WI38 (cell line): Measurements from ENCODE around the gene INPP1.
"Not testable (repeated sequence)": the region's sequence is repeated elsewhere in the genome, so short reads cannot be mapped to it uniquely, and the experiment has no call there.

Source experiments
- H3K4me3 ChIP-seq: 2 replicates; pipeline ENCODE4 v1.5.1; 2011; ENCODE audit warnings: low read depth, mild to moderate bottlenecking, control low read depth, low read length
- TF ChIP-seq, protein P1 (sequence below): IDR thresholded peaks from 2 replicates; pipeline ENCODE4 v1.5.1; 2012; ENCODE audit warnings: low read depth, mild to moderate bottlenecking, control low read depth, low read length

Gene INPP1

GRCh38 chr2:190343536-190344275 is at the start of gene INPP1:
Gene INPP1, plus strand, starts transcription at chr2:190343589. Its CDS starts 16,514 bp downstream, at chr2:190360103.
- peak within 1 kb of the TSS; percentile 77 for H3K4me3 ChIP-seq
- TF ChIP-seq, protein P1, sequence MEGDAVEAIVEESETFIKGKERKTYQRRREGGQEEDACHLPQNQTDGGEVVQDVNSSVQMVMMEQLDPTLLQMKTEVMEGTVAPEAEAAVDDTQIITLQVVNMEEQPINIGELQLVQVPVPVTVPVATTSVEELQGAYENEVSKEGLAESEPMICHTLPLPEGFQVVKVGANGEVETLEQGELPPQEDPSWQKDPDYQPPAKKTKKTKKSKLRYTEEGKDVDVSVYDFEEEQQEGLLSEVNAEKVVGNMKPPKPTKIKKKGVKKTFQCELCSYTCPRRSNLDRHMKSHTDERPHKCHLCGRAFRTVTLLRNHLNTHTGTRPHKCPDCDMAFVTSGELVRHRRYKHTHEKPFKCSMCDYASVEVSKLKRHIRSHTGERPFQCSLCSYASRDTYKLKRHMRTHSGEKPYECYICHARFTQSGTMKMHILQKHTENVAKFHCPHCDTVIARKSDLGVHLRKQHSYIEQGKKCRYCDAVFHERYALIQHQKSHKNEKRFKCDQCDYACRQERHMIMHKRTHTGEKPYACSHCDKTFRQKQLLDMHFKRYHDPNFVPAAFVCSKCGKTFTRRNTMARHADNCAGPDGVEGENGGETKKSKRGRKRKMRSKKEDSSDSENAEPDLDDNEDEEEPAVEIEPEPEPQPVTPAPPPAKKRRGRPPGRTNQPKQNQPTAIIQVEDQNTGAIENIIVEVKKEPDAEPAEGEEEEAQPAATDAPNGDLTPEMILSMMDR: no peak

GRCh38 chr2:190297880-190298279 is 45.5 kb upstream of the INPP1 start:
- not testable (repeated sequence) for H3K4me3 ChIP-seq

DNA sequence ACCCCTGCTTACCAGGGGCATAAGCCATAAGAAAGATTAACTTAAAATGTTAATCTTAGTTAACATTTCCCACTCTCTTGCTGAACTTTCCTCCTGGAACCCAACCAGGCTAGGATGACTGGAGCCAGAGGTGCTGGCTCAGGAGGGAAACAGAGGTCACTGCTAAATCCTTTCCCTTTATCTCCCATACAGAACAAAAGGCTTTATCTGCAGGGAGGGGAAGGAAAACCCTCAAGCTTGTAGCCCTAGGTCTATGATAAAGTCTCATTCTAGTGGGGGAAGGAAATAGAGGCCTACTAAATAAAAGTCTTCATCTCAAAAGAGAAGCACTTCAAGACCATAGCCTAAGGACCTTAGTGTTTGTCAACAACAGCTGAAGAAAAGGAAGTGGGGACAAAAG is 42.4 kb upstream of the INPP1 start:
- H3K4me3 ChIP-seq: no peak overlapping the region
- TF ChIP-seq, protein P1: no peak

GRCh38 chr2:190302052-190302451 is 41.3 kb upstream of the INPP1 start:
- no peak overlapping the region for H3K4me3 ChIP-seq
- TF ChIP-seq, protein P1: no peak

DNA sequence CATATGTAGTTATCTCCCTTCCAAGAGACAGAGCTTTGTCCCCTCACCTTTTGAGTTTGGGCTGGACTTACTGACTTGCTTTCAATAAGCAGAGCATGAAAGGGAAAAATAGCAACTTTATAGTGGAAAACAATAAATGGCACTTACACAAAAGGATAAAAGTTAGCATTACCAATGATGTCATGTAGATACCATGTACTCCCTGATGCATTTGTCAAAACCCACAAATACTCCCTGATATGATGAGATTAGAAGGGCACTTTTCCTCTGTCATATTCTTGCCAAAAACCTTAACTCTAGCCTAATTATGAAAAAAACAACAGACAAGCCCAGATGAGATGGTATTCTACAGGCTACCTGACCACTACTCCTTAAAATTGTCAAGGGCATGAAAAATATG is 39.7 kb upstream of the INPP1 start:
- TF ChIP-seq, protein P1: no peak

DNA sequence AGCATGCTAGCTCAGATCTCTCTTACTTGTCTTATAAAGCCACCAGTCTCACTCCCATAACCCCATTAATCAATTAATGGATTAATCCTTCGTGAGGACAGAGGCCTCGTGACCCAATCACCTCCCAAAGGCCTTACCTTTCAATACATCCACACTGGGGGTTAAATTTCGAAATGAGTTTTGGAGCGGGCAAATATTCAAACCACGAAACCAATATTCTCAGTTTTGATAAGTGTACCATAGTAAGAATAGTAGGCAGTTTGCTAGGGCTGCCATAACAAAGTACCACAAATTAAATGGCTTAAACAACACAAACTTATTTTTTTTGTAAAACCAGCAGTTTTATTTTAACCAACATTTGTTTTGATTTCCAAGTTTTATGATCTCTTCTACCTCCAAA is 39.0 kb upstream of the INPP1 start:
- no peak overlapping the region for H3K4me3 ChIP-seq
- TF ChIP-seq, protein P1: no peak

More for the DNA sequence above, 39.7 kb upstream of the INPP1 start:
- H3K4me3 ChIP-seq: no peak overlapping the region

- no peak overlapping the region for H3K4me3 ChIP-seq
- TF ChIP-seq, protein P1: no peak
Observed at GRCh38 chr2:190308031-190308430, 35.4 kb upstream of the INPP1 start.
